ENCODE results near the gene MAP4K2.

GRCh38 chr11:64746486-64746885 is 56.5 kb downstream of the MAP4K2 start:
- TF ChIP-seq POLR2A (IDR thresholded peaks at IDR 0.05) (no peak), CTCF (IDR thresholded peaks at IDR 0.05) (no peak), POLR2AphosphoS5 (IDR thresholded peaks at IDR 0.05) (no peak), EP300 (IDR thresholded peaks at IDR 0.05) (no peak)

Measured in suprapubic skin (tissue), 4 donors.